ENCODE measurements around the gene LACTBL1. TPM values are rescaled to one million over a fixed set of nuclear protein-coding genes. Genes with fewer than 3 reads are reported as not detected.

LACTBL1 gene
- total RNA-seq, 2 experiments from 2014 or later: not detected

GRCh38 chr1:22975694-22976093, 3.0 kb upstream of the LACTBL1 start:
- no peak for DNase-seq (ENCODE audit: low spot score)
- no peaks in the 10 kb centered on the region for H4K20me1 ChIP-seq (ENCODE audit: insufficient read depth, low read length)
- CTCF ChIA-PET (ENCODE audit: unreplicated experiment): no interaction called here
- no peaks in the 10 kb centered on the region for H3K4me1 ChIP-seq (ENCODE audit: insufficient read depth, low read length, poor library complexity, severe bottlenecking)
- no peak overlapping the region for H3K4me2 ChIP-seq (ENCODE audit: low read length)
- no peaks in the 10 kb centered on the region for H3K9me2 ChIP-seq (ENCODE audit: insufficient read depth, low read length)
- no peaks in the 10 kb centered on the region for H3K79me2 ChIP-seq (ENCODE audit: insufficient read depth, low read depth, low read length)
- H3K4me3 ChIP-seq (ENCODE audit: low read depth, low read length, poor library complexity, severe bottlenecking): no peak overlapping the region
- TF ChIP-seq EZH2phosphoT487 (IDR thresholded peaks at IDR 0.05; ENCODE audit: borderline replicate concordance, low read depth, low read length) (no peak), CTCF (conservative IDR thresholded peaks at IDR 0.05; ENCODE audit: low read length) (no peak)
- H3K36me3 ChIP-seq (ENCODE audit: insufficient read depth, low read length): no peaks in the 10 kb centered on the region
- no peak overlapping the region for H2AFZ ChIP-seq (ENCODE audit: low read length)
- no TSS peak for BruUV-seq (replicated peaks)
- H3K27ac ChIP-seq (ENCODE audit: low read depth, low read length, poor library complexity, severe bottlenecking): no peak overlapping the region
- intact Hi-C loops (cut with micrococcal nuclease; ENCODE audit: unreplicated experiment): loop anchor here (1.0 to 5.0 kb wide), 5 partner anchors 123 to 567 kb away; no protein-coding TSS in a partner anchor
- POLR2A ChIA-PET: no interaction called here
- H3K9me3 ChIP-seq (ENCODE audit: low read length): no peaks in the 10 kb centered on the region

- Histone ChIP-seq H3K27ac (ENCODE audit: low read depth, low read length, poor library complexity, severe bottlenecking) (no peak overlapping the region), H3K9me2 (ENCODE audit: insufficient read depth, low read length) (no peaks in the 10 kb centered on the region), H2AFZ (ENCODE audit: low read length) (no peak overlapping the region), H3K4me2 (ENCODE audit: low read length) (no peak overlapping the region), H3K4me3 (ENCODE audit: low read depth, low read length, poor library complexity, severe bottlenecking) (no peak overlapping the region), H4K20me1 (ENCODE audit: insufficient read depth, low read length) (no peaks in the 10 kb centered on the region), H3K4me1 (ENCODE audit: insufficient read depth, low read length, poor library complexity, severe bottlenecking) (no peaks in the 10 kb centered on the region), H3K9me3 (ENCODE audit: low read length) (no peaks in the 10 kb centered on the region), H3K79me2 (ENCODE audit: insufficient read depth, low read depth, low read length) (no peaks in the 10 kb centered on the region), H3K36me3 (ENCODE audit: insufficient read depth, low read length) (no peaks in the 10 kb centered on the region)
- TF ChIP-seq EZH2phosphoT487 (IDR thresholded peaks at IDR 0.05; ENCODE audit: borderline replicate concordance, low read depth, low read length) (no peak), CTCF (conservative IDR thresholded peaks at IDR 0.05; ENCODE audit: low read length) (no peak)
- ChIA-PET POLR2A (no interaction called here), CTCF (ENCODE audit: unreplicated experiment) (no interaction called here)
- BruUV-seq (replicated peaks): no TSS peak
- DNase-seq (ENCODE audit: low spot score): no peak
- intact Hi-C loops (cut with micrococcal nuclease; ENCODE audit: unreplicated experiment): no loop called here
Measured at GRCh38 chr1:22971611-22972405, 858 bp downstream of the LACTBL1 start.

DNA sequence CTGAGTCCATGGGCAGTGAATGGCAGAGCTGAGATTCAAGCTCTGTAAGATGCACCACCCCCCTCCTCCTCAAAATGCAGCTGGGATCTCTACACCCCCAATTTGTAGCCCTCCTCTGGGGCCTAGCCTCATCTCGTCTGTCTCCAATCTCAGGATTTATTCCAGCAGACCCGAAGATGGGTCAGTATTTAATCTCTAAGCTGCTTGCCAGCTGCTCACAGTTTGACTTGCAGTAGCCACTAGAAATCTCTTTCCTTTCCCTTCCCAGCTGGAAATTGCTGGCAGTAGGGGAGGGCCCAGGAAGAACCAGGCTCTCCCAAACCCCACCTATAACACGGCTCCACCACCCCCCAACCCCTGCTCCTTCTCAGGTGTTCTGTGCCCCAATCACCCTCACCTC, 1.5 kb downstream of the LACTBL1 start:
- Histone ChIP-seq H3K9me2 (ENCODE audit: insufficient read depth, low read length) (no peaks in the 10 kb centered on the region), H3K36me3 (ENCODE audit: insufficient read depth, low read length) (no peaks in the 10 kb centered on the region), H3K4me1 (ENCODE audit: insufficient read depth, low read length, poor library complexity, severe bottlenecking) (no peaks in the 10 kb centered on the region), H2AFZ (ENCODE audit: low read length) (no peak overlapping the region), H3K79me2 (ENCODE audit: insufficient read depth, low read depth, low read length) (no peaks in the 10 kb centered on the region), H4K20me1 (ENCODE audit: insufficient read depth, low read length) (no peaks in the 10 kb centered on the region), H3K4me3 (ENCODE audit: low read depth, low read length, poor library complexity, severe bottlenecking) (no peak overlapping the region), H3K27ac (ENCODE audit: low read depth, low read length, poor library complexity, severe bottlenecking) (no peak overlapping the region), H3K9me3 (ENCODE audit: low read length) (no peaks in the 10 kb centered on the region), H3K4me2 (ENCODE audit: low read length) (no peak overlapping the region)
- ChIA-PET CTCF (ENCODE audit: unreplicated experiment) (no interaction called here), POLR2A (interaction anchor here (0.6 kb wide), 1 partner anchor 240 kb away, joined by 3 read pairs; no protein-coding TSS in a partner anchor)
- no peak for TF ChIP-seq CTCF (conservative IDR thresholded peaks at IDR 0.05; ENCODE audit: low read length)
- TF ChIP-seq EZH2phosphoT487 (IDR thresholded peaks at IDR 0.05; ENCODE audit: borderline replicate concordance, low read depth, low read length): no peak
- no TSS peak for BruUV-seq (replicated peaks)
- intact Hi-C loops (cut with micrococcal nuclease; ENCODE audit: unreplicated experiment): no loop called here
- no peak for DNase-seq (ENCODE audit: low spot score)
